HG02610 (cell line): Measurements from ENCODE around the gene CPM.
A peak's percentile ranks its signal among the peaks of the same experiment; 100 is the strongest.

Experiments used
- ATAC-seq: cut with Tn5 transposase; IDR thresholded peaks from one replicate; pipeline ENCODE4 v1.9.1; 2021; ENCODE audit warnings: mild to moderate bottlenecking, moderate library complexity; ENCODE audit not compliant: unreplicated experiment

Gene CPM

GRCh38 chr12:68957273-68957672, 24.3 kb upstream of the CPM start:
- no peak for ATAC-seq

DNA sequence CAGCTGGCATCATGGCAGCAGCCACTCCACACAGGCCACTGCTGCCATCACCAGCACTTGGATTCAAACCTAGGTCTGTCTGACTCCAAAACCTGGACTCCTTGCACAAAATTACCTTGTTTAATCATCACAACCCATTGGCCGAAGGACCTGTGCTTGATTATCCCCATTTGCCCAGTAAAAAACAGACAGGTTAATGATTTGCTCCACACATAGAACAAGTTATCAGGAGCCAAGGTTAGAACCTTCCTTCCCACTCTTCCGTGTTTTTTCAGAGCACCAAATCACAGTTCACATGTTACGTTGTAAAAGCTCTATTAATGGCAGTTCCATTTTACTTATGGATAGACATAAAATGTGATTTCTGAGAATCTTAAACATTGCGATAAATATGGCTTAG, 23.5 kb upstream of the CPM start:
- no peak for ATAC-seq

GRCh38 chr12:68954811-68955210, 21.8 kb upstream of the CPM start:
- ATAC-seq: no peak

DNA sequence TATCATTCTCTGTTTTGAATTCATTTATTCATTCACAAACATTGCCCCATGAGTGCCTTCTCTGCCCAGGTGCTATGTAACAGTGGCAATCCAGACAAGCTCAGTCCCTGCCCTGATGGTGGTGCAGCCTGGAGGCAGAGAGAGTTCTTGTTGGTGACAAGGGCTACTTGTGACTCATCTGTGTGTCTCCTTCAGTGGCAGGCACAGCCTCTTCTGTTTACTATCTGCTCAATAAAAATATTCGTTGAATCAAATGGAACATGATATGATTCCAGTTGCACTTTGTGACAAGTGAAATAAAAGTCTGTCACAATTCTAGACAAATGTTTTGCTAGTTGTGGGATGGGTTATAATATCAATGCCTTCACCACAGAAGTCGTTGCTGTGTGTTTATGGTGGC, 20.6 kb upstream of the CPM start:
- no peak for ATAC-seq

GRCh38 chr12:68951652-68952051, 18.7 kb upstream of the CPM start:
- ATAC-seq: no peak

DNA sequence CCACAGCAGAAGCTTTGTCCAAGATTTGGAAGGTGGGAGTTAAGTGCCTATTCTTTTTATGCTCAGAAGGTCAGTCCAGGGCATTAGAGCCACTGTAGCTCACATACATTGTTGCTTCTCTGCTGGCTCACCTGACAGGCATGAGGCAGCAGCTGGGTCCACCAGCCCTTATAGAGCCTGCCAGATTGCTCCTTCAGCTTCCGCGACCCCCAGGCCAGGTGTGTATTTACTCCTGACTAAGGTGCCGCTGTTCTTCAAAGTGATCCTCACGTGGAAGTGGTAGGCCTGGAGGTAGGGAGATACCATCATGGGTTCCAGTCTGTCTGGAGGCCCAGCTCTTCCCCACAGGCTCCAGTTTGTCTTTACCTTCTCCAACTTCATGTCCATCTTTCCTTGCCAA, 17.5 kb upstream of the CPM start:
- ATAC-seq: no peak

GRCh38 chr12:68945255-68945654, 12.3 kb upstream of the CPM start:
- ATAC-seq: no peak

DNA sequence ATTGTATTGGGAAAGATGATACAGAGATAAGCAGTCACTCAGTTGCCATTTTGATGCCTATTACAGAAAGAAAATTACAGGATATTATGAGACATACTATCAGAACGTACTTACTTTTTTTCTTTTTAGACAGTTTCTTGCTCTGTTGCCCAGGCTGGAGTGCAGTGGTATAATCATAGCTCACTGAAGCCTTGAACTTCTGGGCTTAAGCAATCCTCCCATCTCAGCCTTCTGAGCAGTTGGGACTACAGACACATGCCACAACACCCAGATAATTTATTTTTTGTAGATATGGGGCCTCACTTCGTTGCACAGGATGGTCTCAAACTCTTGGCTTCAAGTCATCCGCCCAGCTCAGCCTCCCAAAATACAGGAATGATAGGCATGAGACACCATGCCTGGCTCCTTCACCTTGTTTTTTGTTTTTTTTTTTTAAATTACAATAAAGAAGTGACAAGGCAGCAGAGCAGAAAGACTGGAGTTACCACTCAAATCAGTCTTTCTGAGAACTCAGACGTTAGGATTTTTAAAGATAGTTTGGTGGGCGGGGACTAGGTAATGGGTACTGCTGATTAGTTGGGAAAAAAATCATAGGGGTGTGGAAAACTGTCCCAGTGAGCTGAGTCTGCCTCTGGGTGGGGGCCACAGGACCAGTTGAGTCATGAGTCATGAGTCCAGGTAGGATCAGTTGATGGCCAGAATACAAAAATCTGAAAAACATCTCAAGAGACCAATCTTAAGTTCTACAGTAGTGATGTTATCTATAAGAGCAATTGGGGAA, 11.5 kb upstream of the CPM start:
- ATAC-seq: no peak

- no peak for ATAC-seq
These were observed 10.9 kb upstream of the CPM start for GRCh38 chr12:68943848-68944247.

- ATAC-seq: no peak
These were observed 7.8 kb upstream of the CPM start for GRCh38 chr12:68940731-68941130.

GRCh38 chr12:68939505-68939904, 6.5 kb upstream of the CPM start:
- no peak for ATAC-seq

GRCh38 chr12:68934392-68934791, 1.4 kb upstream of the CPM start:
- no peak for ATAC-seq

GRCh38 chr12:68932128-68932960, 627 bp downstream of the CPM start:
- peak; percentile 35 for ATAC-seq

- no peak for ATAC-seq
These were observed 2.8 kb downstream of the CPM start for GRCh38 chr12:68930178-68930577.

DNA sequence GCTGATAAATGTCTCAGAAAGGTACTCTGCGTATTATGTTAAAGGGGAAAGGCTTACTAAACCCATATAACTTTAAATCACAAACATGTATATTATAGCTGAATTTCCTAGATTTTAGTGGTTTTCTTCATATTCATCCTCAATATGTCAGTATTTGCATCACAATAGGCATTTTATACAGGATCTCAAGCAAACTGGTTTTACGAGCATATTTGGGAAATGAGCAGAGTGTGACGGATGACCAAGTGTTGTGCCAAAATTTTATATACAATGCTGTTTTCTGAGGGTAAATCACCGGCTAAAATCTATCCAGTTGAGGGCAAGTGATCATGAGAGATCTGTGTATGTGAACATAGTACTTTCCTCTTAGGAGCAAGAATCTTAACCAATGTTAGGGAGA, 8.4 kb downstream of the CPM start:
- no peak for ATAC-seq

- ATAC-seq: no peak
These were observed 13.3 kb downstream of the CPM start for GRCh38 chr12:68919581-68920239.

DNA sequence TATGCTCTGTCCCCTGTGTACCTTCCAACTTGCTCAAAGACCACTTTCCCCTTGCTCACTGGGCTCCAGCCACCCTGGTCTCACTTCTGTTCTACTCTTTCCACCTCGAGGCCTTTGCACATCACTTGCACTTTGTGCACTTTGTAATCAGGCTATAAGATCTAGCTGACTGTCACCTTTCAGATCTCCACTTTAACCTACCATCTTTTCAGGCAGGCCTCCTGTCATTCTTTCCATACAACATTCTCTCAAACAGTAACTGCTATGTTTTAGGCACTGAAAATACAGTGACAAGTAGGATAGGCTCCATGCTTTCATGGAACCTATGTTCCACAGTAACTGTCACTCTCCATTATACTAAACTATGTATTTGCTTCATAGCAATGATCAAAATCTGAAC, 14.0 kb downstream of the CPM start:
- ATAC-seq: no peak

GRCh38 chr12:68915055-68915454, 17.9 kb downstream of the CPM start:
- ATAC-seq: no peak

GRCh38 chr12:68913682-68914081, 19.3 kb downstream of the CPM start:
- ATAC-seq: no peak

DNA sequence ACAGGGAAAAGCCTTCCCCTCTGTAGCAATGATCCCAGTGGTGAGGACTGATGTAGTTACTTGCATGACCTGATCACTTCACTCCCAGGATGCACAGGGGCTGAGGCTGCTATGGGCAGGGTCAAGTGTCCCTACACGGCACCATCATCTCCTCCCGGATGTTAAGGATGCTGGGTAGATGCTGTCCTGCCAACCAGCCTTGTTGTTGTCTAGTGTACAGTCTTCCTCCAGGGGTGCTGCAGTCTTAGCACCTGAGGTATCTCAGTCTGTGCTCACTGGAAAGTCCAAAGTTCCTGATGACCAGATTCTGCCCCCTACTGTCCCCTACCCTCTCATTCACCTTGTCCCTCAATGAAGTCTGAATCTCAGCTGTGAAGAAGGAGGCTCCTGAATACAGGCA, 20.1 kb downstream of the CPM start:
- no peak for ATAC-seq

- no peak for ATAC-seq
These were observed 21.7 kb downstream of the CPM start for GRCh38 chr12:68911197-68911718.

GRCh38 chr12:68910128-68910527, 22.8 kb downstream of the CPM start:
- no peak for ATAC-seq
